Cerebellar nuclear complex (tissue), 1 donor: ENCODE results near the gene FKBP3.
"Not testable (repeated sequence)": the region's sequence is repeated elsewhere in the genome, so short reads cannot be mapped to it uniquely, and the experiment has no call there.

ENCODE experiments used
- DNase-seq, 2 experiments: peaks; one replicate each; lab custom pipeline; 2025; lab: John Stamatoyannopoulos, UW

FKBP3 gene

GRCh38 chr14:45112896-45113781, 21.1 kb downstream of the FKBP3 start:
- DNase-seq = no peak

GRCh38 chr14:45104561-45104960, 29.7 kb downstream of the FKBP3 start:
- DNase-seq = no peak

GRCh38 chr14:45103806-45104205, 30.5 kb downstream of the FKBP3 start:
- DNase-seq = no peak

GRCh38 chr14:45096218-45096617, 38.1 kb downstream of the FKBP3 start:
- no peak for DNase-seq

- DNase-seq = no peak
Observed at GRCh38 chr14:45095143-45095542, 39.1 kb downstream of the FKBP3 start.

- DNase-seq = no peak
Observed at GRCh38 chr14:45094275-45094674, 40.0 kb downstream of the FKBP3 start.

GRCh38 chr14:45091710-45092109, 42.6 kb downstream of the FKBP3 start:
- DNase-seq = no peak

GRCh38 chr14:45089813-45090212, 44.5 kb downstream of the FKBP3 start:
- DNase-seq = no peak

GRCh38 chr14:45084946-45085346, 49.3 kb downstream of the FKBP3 start:
- DNase-seq = no peak

- peak; percentile 22 to 84 for DNase-seq
Observed at GRCh38 chr14:45083976-45084722, 50.1 kb downstream of the FKBP3 start, which contains the start of gene PRPF39. Gene PRPF39 (plus strand): TSS chr14:45084116. CDS start chr14:45095240, 11,124 bp downstream.

GRCh38 chr14:45083617-45083975, 50.7 kb downstream of the FKBP3 start:
- no peak for DNase-seq

GRCh38 chr14:45082420-45082819, 51.9 kb downstream of the FKBP3 start:
- DNase-seq = no peak

GRCh38 chr14:45081096-45081495, 53.2 kb downstream of the FKBP3 start:
- DNase-seq = not testable (repeated sequence)

- DNase-seq = not testable (repeated sequence)
Observed at GRCh38 chr14:45080416-45080968, 53.8 kb downstream of the FKBP3 start.

GRCh38 chr14:45078323-45078722, 56.0 kb downstream of the FKBP3 start:
- no peak for DNase-seq

GRCh38 chr14:45073231-45073879, 60.9 kb downstream of the FKBP3 start:
- no peak for DNase-seq

GRCh38 chr14:45072126-45072525, 62.2 kb downstream of the FKBP3 start:
- DNase-seq = no peak

- DNase-seq = no peak
Observed at GRCh38 chr14:45070215-45070614, 64.1 kb downstream of the FKBP3 start.

- no peak for DNase-seq
Observed at GRCh38 chr14:45068396-45068795, 65.9 kb downstream of the FKBP3 start.

- no peak for DNase-seq
Observed at GRCh38 chr14:45066667-45067066, 67.6 kb downstream of the FKBP3 start.

GRCh38 chr14:45065956-45066355, 68.3 kb downstream of the FKBP3 start:
- no peak for DNase-seq
